Calu3 (cell line): ENCODE results near the gene MBNL2. TPM values are rescaled to one million over a fixed set of nuclear protein-coding genes. Genes with fewer than 3 reads are reported as not detected.

Experiments
- BruUV-seq: library from RNA; stranded (reverse); fragments of 400-500 nt; replicated peaks from 2 replicates; lab custom pipeline; 2021; lab: Mats Ljungman, UMichigan
- CTCF ChIA-PET: fragments of 300-600 bp; sonication (Branson Sonifier 250); formaldehyde crosslinking; loops from one replicate; lab custom pipeline; 2022; ENCODE audit warnings: antibody characterized with exemption; lab: Charles Lee
- DNase-seq: peaks from one replicate; pipeline ENCODE4 v3.0.0; 2022
- H3K27ac Mint-ChIP-seq: one replicate; pipeline ENCODE4 v1.8.0; 2022; ENCODE audit warnings: mixed read lengths; ENCODE audit not compliant: unreplicated experiment
- H3K27me3 Mint-ChIP-seq: one replicate; pipeline ENCODE4 v1.8.0; 2022; ENCODE audit warnings: mixed read lengths; ENCODE audit not compliant: unreplicated experiment
- H3K36me3 Mint-ChIP-seq: one replicate; pipeline ENCODE4 v1.8.0; 2022; ENCODE audit warnings: mild to moderate bottlenecking, moderate library complexity, mixed read lengths; ENCODE audit not compliant: insufficient read depth, unreplicated experiment
- H3K4me1 Mint-ChIP-seq: one replicate; pipeline ENCODE4 v1.8.0; 2022; ENCODE audit warnings: mild to moderate bottlenecking, low read depth, mixed read lengths; ENCODE audit not compliant: unreplicated experiment
- H3K4me3 Mint-ChIP-seq: one replicate; pipeline ENCODE4 v1.8.0; 2022; ENCODE audit warnings: mild to moderate bottlenecking, low read depth, moderate library complexity, mixed read lengths; ENCODE audit not compliant: unreplicated experiment
- H3K9me3 Mint-ChIP-seq: one replicate; pipeline ENCODE4 v1.8.0; 2022; ENCODE audit warnings: low read depth, mixed read lengths; ENCODE audit not compliant: unreplicated experiment
- CTCF ChIP-seq: fragments of 200-600 bp; IDR thresholded peaks from one replicate; pipeline ENCODE4 v1.8.0; 2022; ENCODE audit warnings: antibody characterized with exemption; ENCODE audit not compliant: unreplicated experiment
- intact Hi-C: fragments of 100-400 bp; cut with micrococcal nuclease; formaldehyde crosslinking; loops from one replicate; pipeline ENCODE4 v1.10.0; 2022; ENCODE audit not compliant: unreplicated experiment
- total RNA-seq: library from RNA; stranded (reverse); gene quantifications from 2 replicates; pipeline ENCODE4 v1.2.3, GENCODE V29; 2022

MBNL2 gene
- total RNA-seq, 1 experiment from 2014 or later: 37.1 TPM

- intact Hi-C loops: no loop called here
- Mint-ChIP-seq H3K9me3 (no peaks in the 10 kb centered on the region), H3K4me1 (no peaks in the 10 kb centered on the region), H3K36me3 (peaks cover 4% of the 10 kb centered on the region), H3K27me3 (no peaks in the 10 kb centered on the region), H3K4me3 (no peak overlapping the region), H3K27ac (no peak overlapping the region)
- CTCF ChIA-PET: no interaction called here
- DNase-seq: no peak
- no TSS peak for BruUV-seq
- no peak for TF ChIP-seq CTCF
Observed at GRCh38 chr13:97385854-97386253, 163.7 kb downstream of the MBNL2 start.

GRCh38 chr13:97386801-97387484, 164.8 kb downstream of the MBNL2 start:
- no peak for TF ChIP-seq CTCF
- CTCF ChIA-PET: no interaction called here
- Mint-ChIP-seq H3K36me3 (no peaks in the 10 kb centered on the region), H3K27me3 (no peaks in the 10 kb centered on the region), H3K4me1 (no peaks in the 10 kb centered on the region), H3K9me3 (no peaks in the 10 kb centered on the region), H3K27ac (no peak overlapping the region), H3K4me3 (no peak overlapping the region)
- intact Hi-C loops: no loop called here
- BruUV-seq: no TSS peak
- no peak for DNase-seq

GRCh38 chr13:97387485-97387839, 165.3 kb downstream of the MBNL2 start:
- H3K36me3 Mint-ChIP-seq: no peaks in the 10 kb centered on the region
- H3K4me1 Mint-ChIP-seq: no peaks in the 10 kb centered on the region
- TF ChIP-seq CTCF: no peak
- CTCF ChIA-PET: no interaction called here
- no peak overlapping the region for H3K4me3 Mint-ChIP-seq
- no peaks in the 10 kb centered on the region for H3K27me3 Mint-ChIP-seq
- H3K9me3 Mint-ChIP-seq: no peaks in the 10 kb centered on the region
- H3K27ac Mint-ChIP-seq: no peak overlapping the region
- intact Hi-C loops: no loop called here
- no TSS peak for BruUV-seq
- DNase-seq: no peak

- BruUV-seq: no TSS peak
- H3K27me3 Mint-ChIP-seq: no peaks in the 10 kb centered on the region
- no peak for TF ChIP-seq CTCF
- intact Hi-C loops: no loop called here
- CTCF ChIA-PET: no interaction called here
- H3K36me3 Mint-ChIP-seq: no peaks in the 10 kb centered on the region
- H3K4me1 Mint-ChIP-seq: no peaks in the 10 kb centered on the region
- no peak for DNase-seq
- H3K4me3 Mint-ChIP-seq: no peak overlapping the region
- no peaks in the 10 kb centered on the region for H3K9me3 Mint-ChIP-seq
- no peak overlapping the region for H3K27ac Mint-ChIP-seq
Observed at GRCh38 chr13:97387890-97388289, 165.8 kb downstream of the MBNL2 start.
